Stimulated activated effector memory CD8-positive, alpha-beta T cell treated with anti-CD3 and anti-CD28 coated beads, Interleukin-12 subunit alpha, Interleukin-12 subunit beta, amount 100 ng/mL, for 72 hours (primary cell): Measurements from ENCODE around the gene VWA3B.
A peak's percentile ranks its signal among the peaks of the same experiment; 100 is the strongest.
"Not testable (repeated sequence)": the region's sequence is repeated elsewhere in the genome, so short reads cannot be mapped to it uniquely, and the experiment has no call there.

Experiments
- ATAC-seq: fragments of 150-1000 bp; cut with Tn5 transposase; 2 replicates; pipeline ENCODE4 v1.10.0; 2021
- DNase-seq, 2 donors: peaks; one replicate each; pipeline ENCODE4 v3.0.0; 2021 to 2022; ENCODE audit warnings: low spot score in 2 of 2
- H3K27ac Mint-ChIP-seq: one replicate; pipeline ENCODE4 v1.8.0; 2022; ENCODE audit warnings: mild to moderate bottlenecking, mixed read lengths
- H3K36me3 Mint-ChIP-seq: one replicate; pipeline ENCODE4 v1.8.0; 2022; ENCODE audit warnings: mild to moderate bottlenecking, mixed read lengths
- H3K4me1 Mint-ChIP-seq: one replicate; pipeline ENCODE4 v1.8.0; 2022; ENCODE audit warnings: mixed read lengths
- H3K4me3 Mint-ChIP-seq: one replicate; pipeline ENCODE4 v1.8.0; 2022; ENCODE audit warnings: mild to moderate bottlenecking, mixed read lengths
- H3K9me3 Mint-ChIP-seq: one replicate; pipeline ENCODE4 v1.8.0; 2022; ENCODE audit warnings: mixed read lengths

VWA3B gene

GRCh38 chr2:98297817-98298682, 211.1 kb downstream of the VWA3B start:
- Mint-ChIP-seq H3K9me3 (no peaks in the 10 kb centered on the region), H3K4me3 (no peak overlapping the region), H3K27ac (no peak overlapping the region), H3K36me3 (no peaks in the 10 kb centered on the region), H3K4me1 (no peaks in the 10 kb centered on the region)
- ATAC-seq: no peak
- no peak for DNase-seq

DNA sequence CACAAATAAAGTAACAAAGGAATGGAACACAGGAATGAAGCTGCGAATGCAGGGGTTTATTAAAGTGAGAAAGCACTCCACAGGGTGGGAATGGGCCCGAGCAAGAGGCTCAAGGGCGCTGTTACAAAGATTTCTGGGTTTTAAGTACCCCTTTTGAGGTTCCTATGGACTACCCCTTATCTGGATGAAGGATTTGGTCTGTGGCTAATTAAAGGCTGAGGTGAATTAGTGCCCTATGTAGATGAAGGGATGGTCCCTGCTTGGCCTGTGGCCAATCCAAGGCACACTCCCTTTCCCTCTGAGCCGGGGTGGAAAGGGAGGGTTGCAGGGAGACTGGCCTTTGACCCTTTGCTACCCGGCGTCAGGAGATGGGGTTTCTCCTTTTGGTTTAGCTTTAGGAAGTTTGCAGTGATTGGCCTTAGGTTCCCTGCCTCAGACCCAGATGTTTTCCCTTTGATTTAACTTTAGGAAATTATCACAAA, 211.8 kb downstream of the VWA3B start:
- Mint-ChIP-seq H3K4me3 (no peak overlapping the region), H3K4me1 (no peaks in the 10 kb centered on the region), H3K9me3 (no peaks in the 10 kb centered on the region), H3K36me3 (no peaks in the 10 kb centered on the region), H3K27ac (no peak overlapping the region)
- ATAC-seq: no peak
- DNase-seq: no peak

DNA sequence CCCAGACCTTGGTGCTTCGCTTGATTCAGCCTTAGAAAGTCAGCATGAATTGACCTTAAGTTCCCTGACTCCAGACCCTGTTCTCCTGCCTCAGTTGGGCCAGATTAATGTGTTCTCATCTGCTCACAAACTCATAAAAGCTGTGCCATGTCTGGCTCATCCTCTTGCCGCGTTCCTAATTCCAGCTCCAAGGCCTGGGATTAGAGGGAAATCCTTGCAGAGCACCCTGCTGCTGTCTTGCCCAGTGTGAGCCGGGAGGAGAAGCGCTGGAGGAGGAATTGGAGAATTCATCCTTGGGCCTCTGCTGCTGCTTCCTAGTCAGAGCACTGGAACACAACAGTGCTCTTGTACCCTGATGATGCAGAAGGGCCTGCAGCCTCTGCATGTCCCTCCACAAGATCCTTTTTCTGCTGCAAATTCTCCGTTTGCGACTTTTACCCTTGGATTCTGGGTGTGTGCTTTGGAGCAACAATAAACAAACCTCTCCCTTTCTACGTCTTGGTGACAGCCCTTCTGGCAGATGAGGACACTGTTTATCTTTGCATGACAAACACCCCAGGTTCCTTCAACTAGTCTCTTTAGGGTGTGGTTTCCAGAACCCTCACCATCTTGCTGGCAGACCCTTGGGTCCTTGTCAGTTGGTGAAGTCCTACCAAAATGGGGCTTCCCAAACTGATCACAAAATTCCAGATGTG, 212.4 kb downstream of the VWA3B start:
- ATAC-seq (no peak), DNase-seq (no peak)
- no peak overlapping the region for H3K27ac Mint-ChIP-seq
- H3K4me1 Mint-ChIP-seq: no peaks in the 10 kb centered on the region
- H3K9me3 Mint-ChIP-seq: no peaks in the 10 kb centered on the region
- H3K4me3 Mint-ChIP-seq: no peak overlapping the region
- H3K36me3 Mint-ChIP-seq: no peaks in the 10 kb centered on the region

DNA sequence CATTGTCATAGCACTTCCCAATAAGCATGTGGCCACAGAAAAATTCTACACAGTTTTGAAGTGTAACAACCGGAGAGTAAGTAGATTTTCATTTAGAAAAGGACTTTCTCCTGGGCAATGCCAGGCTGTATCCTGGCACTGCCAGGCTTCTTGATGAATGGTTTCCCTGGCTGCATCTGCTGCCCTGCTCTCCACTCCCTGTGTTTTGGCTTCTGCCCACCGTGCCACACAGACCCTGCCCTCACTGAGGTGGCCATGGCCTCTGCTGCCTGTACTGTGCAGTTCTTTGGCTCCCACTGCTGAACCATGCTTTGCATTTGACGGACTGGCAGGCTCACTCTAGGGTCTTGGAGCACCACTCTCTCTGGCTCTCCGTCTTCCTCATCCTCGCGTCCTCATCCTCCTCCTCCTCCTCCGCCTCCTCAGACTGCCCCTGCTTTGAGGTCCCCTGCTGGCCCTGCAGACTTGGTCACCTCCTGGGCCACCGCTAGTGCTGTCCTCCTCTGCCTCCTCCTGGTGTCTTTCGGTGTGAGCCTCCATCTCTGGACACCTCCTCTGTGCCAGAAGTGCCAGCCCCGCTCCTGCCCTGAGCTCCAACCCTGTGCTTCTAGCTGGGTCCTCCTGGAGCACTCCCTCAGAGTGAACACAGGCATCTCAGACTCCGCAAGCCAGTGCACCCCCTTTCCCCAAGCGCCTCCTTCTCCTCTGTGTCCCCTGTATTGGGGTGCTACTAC, 213.3 kb downstream of the VWA3B start:
- DNase-seq: no peak
- H3K36me3 Mint-ChIP-seq: no peaks in the 10 kb centered on the region
- H3K27ac Mint-ChIP-seq: no peak overlapping the region
- H3K9me3 Mint-ChIP-seq: no peaks in the 10 kb centered on the region
- H3K4me3 Mint-ChIP-seq: no peak overlapping the region
- H3K4me1 Mint-ChIP-seq: no peaks in the 10 kb centered on the region
- ATAC-seq: no peak

- no peak for DNase-seq
- Mint-ChIP-seq H3K4me1 (no peaks in the 10 kb centered on the region), H3K27ac (no peak overlapping the region), H3K9me3 (no peaks in the 10 kb centered on the region), H3K4me3 (no peak overlapping the region), H3K36me3 (no peaks in the 10 kb centered on the region)
- no peak for ATAC-seq
These were observed 214.5 kb downstream of the VWA3B start for GRCh38 chr2:98301469-98301868.

DNA sequence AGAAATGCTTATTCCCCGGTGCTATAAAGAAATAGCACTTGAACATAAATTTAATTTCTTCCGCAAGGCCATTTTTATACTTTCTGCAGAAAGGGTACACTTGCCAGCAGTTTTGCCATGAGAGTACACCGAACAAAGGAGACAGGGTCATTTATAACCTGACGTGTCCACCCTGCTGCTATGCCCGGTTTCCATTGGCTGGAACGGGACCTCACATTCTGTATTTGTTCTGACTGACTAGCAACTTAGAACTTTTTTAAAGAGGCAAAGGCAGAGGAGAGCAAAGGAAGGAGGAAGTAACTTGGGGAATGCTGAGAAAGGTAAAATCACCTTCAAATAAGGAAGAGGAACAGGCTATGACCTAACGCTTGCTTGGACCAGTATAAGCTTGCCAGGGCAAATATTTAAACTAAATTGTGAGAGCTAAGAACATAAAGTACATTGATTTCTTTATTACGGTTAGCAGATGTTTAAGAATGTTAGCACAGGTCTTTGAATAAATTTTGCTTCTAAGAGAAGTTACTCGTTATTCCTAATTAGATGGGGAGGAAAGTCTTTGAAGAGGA, 220.2 kb downstream of the VWA3B start:
- H3K36me3 Mint-ChIP-seq, H3K9me3 Mint-ChIP-seq, H3K27ac Mint-ChIP-seq, H3K4me1 Mint-ChIP-seq, DNase-seq, H3K4me3 Mint-ChIP-seq, ATAC-seq: not testable (repeated sequence)

DNA sequence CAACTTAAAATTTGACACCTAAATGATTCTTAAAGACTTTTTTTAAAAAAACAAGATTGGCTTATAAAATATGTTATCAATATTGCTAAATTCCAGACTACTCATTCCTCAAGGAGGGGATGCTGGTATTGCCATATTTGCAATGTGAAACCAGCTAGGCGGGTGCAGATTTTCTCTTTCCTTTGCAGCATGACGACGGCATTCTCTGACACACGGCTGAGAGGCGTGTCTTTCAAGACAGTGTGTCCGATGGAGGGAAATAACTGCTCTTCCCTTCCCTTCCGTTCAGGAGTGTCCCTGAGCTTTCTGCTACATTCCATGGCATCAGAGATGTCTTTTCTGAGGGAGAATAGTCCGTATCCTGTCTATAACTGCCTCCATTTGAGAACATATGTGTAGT, 221.1 kb downstream of the VWA3B start:
- no peak overlapping the region for H3K4me3 Mint-ChIP-seq
- DNase-seq (no peak), ATAC-seq (no peak)
- H3K27ac Mint-ChIP-seq: no peak overlapping the region
- H3K36me3 Mint-ChIP-seq: no peaks in the 10 kb centered on the region
- no peaks in the 10 kb centered on the region for H3K4me1 Mint-ChIP-seq
- H3K9me3 Mint-ChIP-seq: no peaks in the 10 kb centered on the region

GRCh38 chr2:98308532-98308931, 221.6 kb downstream of the VWA3B start:
- Mint-ChIP-seq H3K4me1 (no peaks in the 10 kb centered on the region), H3K9me3 (no peaks in the 10 kb centered on the region), H3K36me3 (no peaks in the 10 kb centered on the region), H3K27ac (no peak overlapping the region), H3K4me3 (no peak overlapping the region)
- DNase-seq: no peak
- ATAC-seq: peak; percentile 26

DNA sequence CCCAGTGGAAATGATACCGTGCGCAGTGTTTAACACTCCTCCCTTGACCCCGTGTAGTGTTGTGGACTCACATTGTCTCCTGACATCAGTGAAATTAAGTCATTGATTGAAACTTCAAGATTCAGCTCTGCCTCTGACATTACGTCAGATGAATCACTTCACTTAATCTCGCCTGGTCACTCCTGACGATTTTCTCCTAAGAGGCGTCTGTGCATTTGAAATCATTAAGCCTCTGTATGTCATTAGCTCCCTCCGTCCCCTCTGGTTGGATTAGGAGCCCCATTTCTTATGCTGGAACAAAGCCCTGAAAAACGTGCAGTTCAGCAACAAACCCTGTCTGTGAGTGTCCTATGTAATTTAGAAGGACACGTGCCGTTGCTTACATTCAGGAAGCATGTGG, 222.6 kb downstream of the VWA3B start:
- no peak for ATAC-seq
- no peaks in the 10 kb centered on the region for H3K36me3 Mint-ChIP-seq
- no peak overlapping the region for H3K4me3 Mint-ChIP-seq
- no peak for DNase-seq
- no peaks in the 10 kb centered on the region for H3K4me1 Mint-ChIP-seq
- no peaks in the 10 kb centered on the region for H3K9me3 Mint-ChIP-seq
- no peak overlapping the region for H3K27ac Mint-ChIP-seq

GRCh38 chr2:98310010-98310409, 223.0 kb downstream of the VWA3B start:
- Mint-ChIP-seq H3K4me1 (no peaks in the 10 kb centered on the region), H3K36me3 (no peaks in the 10 kb centered on the region), H3K27ac (no peak overlapping the region), H3K9me3 (no peaks in the 10 kb centered on the region), H3K4me3 (no peak overlapping the region)
- ATAC-seq (no peak), DNase-seq (no peak)

GRCh38 chr2:98311090-98311489, 224.1 kb downstream of the VWA3B start:
- Mint-ChIP-seq H3K27ac (no peak overlapping the region), H3K36me3 (no peaks in the 10 kb centered on the region), H3K9me3 (no peaks in the 10 kb centered on the region), H3K4me3 (no peak overlapping the region), H3K4me1 (no peaks in the 10 kb centered on the region)
- DNase-seq (no peak), ATAC-seq (no peak)

- ATAC-seq (no peak), DNase-seq (no peak)
- no peak overlapping the region for H3K27ac Mint-ChIP-seq
- H3K4me1 Mint-ChIP-seq: no peaks in the 10 kb centered on the region
- no peaks in the 10 kb centered on the region for H3K9me3 Mint-ChIP-seq
- no peak overlapping the region for H3K4me3 Mint-ChIP-seq
- H3K36me3 Mint-ChIP-seq: no peaks in the 10 kb centered on the region
These were observed 225.0 kb downstream of the VWA3B start for GRCh38 chr2:98311771-98312545.

DNA sequence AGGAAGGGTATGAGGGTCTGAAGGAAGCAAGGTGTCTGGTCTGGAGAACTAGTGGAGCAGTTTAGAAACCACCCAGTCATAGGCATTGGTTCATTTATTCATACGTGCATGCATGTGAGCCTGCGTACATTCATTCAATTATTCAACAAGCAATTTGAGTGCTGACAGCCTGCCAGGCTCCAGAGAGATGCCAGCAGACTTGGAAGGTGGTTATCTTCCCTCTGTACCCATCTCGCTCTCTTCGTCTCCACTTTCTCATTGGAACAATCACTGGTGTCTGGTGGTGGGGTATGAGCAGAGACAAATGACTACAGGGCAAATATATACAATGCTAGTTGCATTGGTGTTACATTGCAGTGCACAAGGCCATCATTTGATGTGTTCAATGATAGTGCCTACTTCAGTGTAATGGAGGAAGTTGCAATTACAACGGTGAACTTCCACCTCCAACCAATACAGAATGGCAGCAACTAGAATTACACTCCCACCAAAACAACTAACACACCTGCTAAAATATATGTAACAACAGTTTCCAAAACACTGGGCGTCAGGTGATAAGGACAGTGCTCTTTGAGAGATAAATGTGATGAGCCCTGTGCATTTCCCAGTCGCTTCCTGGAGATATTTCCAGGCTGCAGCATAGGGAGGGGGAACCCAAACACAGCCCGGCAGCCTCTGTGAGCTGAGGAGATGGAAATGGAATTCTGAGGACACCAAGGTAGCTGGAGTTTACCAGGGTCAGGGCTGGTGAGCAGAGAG, 226.7 kb downstream of the VWA3B start:
- Mint-ChIP-seq H3K36me3 (no peaks in the 10 kb centered on the region), H3K27ac (no peak overlapping the region), H3K9me3 (peaks cover 2% of the 10 kb centered on the region), H3K4me3 (no peak overlapping the region), H3K4me1 (no peaks in the 10 kb centered on the region)
- ATAC-seq (no peak), DNase-seq (no peak)

- H3K36me3 Mint-ChIP-seq: no peaks in the 10 kb centered on the region
- H3K4me3 Mint-ChIP-seq: no peak overlapping the region
- peaks cover 2% of the 10 kb centered on the region for H3K9me3 Mint-ChIP-seq
- H3K4me1 Mint-ChIP-seq: no peaks in the 10 kb centered on the region
- DNase-seq (no peak), ATAC-seq (no peak)
- no peak overlapping the region for H3K27ac Mint-ChIP-seq
These were observed 227.3 kb downstream of the VWA3B start for GRCh38 chr2:98314251-98314650.
